Measurements from ENCODE around the gene WBP2. TPM values are rescaled to one million over a fixed set of nuclear protein-coding genes. Genes with fewer than 3 reads are reported as not detected.

The WBP2 gene
- total RNA-seq, 2 experiments from 2014 or later = 47.8 to 52.9 TPM

DNA sequence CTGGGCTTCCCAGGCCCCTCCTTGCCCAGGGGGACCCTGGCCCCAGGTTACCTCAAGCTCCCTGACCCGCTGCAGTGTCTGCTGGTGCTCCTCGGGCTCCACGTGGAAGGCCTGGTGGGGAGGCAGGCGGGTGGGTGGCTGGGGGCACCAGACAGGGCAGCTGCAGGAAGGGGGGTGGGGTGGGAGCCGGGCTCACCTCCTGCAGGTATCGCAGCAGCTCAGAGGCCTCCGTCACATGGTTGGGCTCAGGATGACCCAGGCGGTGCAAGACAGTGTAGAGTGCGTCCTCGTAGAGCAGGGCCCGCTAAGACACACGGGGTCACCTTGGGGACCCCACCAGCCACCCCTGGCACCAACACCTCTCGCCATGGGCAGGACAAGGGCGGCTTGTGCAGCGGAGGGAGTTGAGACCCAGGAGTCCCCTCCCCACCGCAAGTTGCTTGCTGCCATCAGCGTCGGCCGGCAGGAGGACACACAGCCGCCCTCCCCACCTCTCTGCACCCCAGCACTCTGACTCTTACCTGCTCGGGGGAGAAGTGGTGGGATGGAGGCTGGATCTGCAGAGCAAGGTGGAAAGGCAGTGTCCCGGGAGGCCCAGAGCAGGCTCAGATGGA, 12.1 kb downstream of the WBP2 start:
- CTCF ChIA-PET = interaction anchor here (1.0 to 4.1 kb wide), 6 partner anchors 11 to 89 kb away, joined by 3 to 23 read pairs (median 4); partner anchors contain the start of gene WBP2

GRCh38 chr17:75842411-75842810, 12.7 kb downstream of the WBP2 start:
- ChIA-PET POLR2A (interaction anchor here (0.6 to 2.2 kb wide), 4 partner anchors 9 to 176 kb away, joined by 3 to 18 read pairs (median 4); partner anchors contain the start of gene RECQL5), CTCF (interaction anchor here (1.4 kb wide), 1 partner anchor 10 kb away, joined by 3 read pairs; no protein-coding TSS in a partner anchor)

More for the DNA sequence above, 12.1 kb downstream of the WBP2 start:
- POLR2A ChIA-PET = interaction anchor here (0.6 to 2.2 kb wide), 7 partner anchors 10 to 176 kb away, joined by 3 to 18 read pairs (median 5); partner anchors contain the start of gene RECQL5

DNA sequence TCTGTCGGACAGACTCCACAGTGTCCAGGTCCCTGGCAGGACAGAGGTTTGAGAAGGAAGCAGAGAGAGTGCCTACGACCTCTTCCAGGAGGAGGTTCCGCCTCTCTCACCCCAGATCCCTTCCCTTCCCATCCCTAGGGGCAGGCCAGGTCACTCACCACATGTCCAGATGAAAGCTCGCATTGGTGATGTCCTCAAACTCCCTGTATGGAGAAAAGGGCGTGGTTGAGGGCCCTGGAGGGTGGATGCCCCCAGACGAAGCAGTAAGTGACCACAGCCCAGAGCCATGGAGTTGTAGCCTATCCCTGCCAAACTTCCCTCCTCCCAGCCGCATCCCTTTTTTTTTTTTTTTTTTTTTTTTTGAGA, 14.4 kb downstream of the WBP2 start:
- ChIA-PET POLR2A (no interaction called here), CTCF (interaction anchor here (1.2 to 1.5 kb wide), 2 partner anchors 11 to 14 kb away, joined by 4 read pairs; no protein-coding TSS in a partner anchor)

DNA sequence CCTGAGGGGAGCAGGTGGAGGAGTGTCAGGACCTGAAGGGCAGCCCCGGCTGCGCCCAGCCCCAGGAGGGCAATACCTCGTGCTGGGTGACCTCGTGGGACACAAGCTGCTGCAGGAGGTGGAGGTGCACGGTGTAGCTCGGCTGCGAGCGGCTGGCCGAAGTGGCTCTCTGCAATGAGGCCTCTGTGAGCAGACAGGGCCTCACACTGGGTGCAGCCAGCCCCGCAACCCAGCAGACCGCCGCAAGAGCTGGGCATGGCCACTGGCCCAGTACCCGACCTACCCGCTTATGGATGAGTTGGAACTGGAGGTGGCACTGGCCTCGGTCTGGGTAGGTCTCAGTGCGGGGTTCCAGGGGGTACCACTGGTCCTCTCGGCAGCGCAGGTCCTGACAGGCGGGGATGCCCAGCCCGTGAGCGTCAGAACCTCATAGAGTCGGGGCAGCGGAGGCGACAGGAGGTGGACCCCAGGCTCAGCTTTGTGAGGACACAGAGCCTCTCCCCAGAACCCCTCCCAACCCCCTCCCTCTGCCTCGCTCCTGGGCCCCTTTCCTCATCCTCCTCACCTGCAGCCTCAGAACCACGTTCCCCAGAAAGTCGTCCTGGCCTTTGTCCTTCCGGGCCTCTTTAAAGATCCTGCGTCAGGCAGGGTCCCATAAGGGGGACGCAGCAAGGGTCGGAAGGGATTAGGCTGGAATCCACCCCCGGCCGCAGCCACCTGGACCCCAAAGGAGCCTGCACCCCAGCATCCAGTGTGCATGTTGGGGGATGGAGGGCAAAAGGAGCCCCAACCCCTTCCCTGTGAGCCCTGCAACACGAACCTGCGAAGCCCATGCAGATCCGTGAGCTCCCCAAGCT, 15.0 kb downstream of the WBP2 start:
- CTCF ChIA-PET = interaction anchor here (1.2 to 1.7 kb wide), 4 partner anchors 8 to 14 kb away, joined by 4 read pairs; no protein-coding TSS in a partner anchor
- POLR2A ChIA-PET = interaction anchor here (0.6 to 0.7 kb wide), 3 partner anchors 36 to 912 kb away, joined by 3 to 4 read pairs (median 4); no protein-coding TSS in a partner anchor

- POLR2A ChIA-PET = no interaction called here
- CTCF ChIA-PET = interaction anchor here (0.9 to 1.7 kb wide), 2 partner anchors 8 to 22 kb away, joined by 4 read pairs; no protein-coding TSS in a partner anchor
These were observed 16.7 kb downstream of the WBP2 start for GRCh38 chr17:75838410-75838809.

DNA sequence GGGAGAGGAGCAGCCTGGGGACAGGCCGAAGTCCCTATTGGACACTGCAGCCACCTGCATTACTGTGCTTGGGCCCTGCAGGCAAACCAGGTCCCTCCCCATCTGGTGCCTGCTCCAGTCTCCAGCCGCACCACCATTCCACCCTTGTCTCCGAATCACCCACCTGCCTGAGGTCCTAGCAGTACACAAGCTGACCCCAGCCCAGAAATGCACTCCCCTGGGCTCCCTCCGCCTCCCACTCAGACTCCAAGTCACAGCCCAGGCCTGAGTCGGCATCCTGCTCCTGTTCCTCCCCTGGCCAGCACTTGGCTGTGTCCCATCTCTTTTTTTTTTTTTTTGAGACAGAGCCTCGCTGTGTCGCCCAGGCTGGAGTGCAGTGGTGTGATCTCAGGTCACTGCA, 17.2 kb downstream of the WBP2 start:
- ChIA-PET CTCF (interaction anchor here (1.0 kb wide), 1 partner anchor 10 kb away, joined by 3 read pairs; no protein-coding TSS in a partner anchor), POLR2A (no interaction called here)

GRCh38 chr17:75836605-75837004, 18.5 kb downstream of the WBP2 start:
- ChIA-PET CTCF (interaction anchor here (1.2 to 1.6 kb wide), 2 partner anchors 8 to 16 kb away, joined by 3 read pairs; partner anchors contain the start of gene UNC13D), POLR2A (no interaction called here)

DNA sequence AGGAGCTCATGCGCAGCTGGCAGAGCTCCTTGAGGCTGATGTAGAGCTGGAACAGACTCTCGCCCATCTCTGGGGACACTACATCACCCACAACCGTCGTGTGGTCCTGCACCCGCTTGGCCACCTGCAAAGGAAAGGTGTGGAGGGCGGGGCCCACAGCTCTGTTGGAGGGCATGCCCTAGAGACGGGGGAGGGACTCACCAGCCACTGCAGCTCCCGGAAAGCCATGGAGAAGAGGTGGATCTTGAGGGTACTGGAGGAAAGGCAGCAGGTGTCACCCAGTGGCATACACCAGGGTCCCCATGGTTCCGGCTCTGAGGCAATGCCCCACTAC, 19.5 kb downstream of the WBP2 start:
- ChIA-PET CTCF (interaction anchor here (1.2 to 1.6 kb wide), 2 partner anchors 9 to 12 kb away, joined by 3 read pairs; partner anchors contain the start of gene UNC13D), POLR2A (no interaction called here)

- ChIA-PET CTCF (interaction anchor here (1.2 to 1.6 kb wide), 2 partner anchors 9 to 13 kb away, joined by 3 read pairs; partner anchors contain the start of gene UNC13D), POLR2A (no interaction called here)
These were observed 20.0 kb downstream of the WBP2 start for GRCh38 chr17:75834928-75835653.

GRCh38 chr17:75834279-75834920, 20.7 kb downstream of the WBP2 start:
- CTCF ChIA-PET = interaction anchor here (1.9 kb wide), 1 partner anchor 43 kb away, joined by 4 read pairs; the partner anchor contains the start of gene TRIM47

DNA sequence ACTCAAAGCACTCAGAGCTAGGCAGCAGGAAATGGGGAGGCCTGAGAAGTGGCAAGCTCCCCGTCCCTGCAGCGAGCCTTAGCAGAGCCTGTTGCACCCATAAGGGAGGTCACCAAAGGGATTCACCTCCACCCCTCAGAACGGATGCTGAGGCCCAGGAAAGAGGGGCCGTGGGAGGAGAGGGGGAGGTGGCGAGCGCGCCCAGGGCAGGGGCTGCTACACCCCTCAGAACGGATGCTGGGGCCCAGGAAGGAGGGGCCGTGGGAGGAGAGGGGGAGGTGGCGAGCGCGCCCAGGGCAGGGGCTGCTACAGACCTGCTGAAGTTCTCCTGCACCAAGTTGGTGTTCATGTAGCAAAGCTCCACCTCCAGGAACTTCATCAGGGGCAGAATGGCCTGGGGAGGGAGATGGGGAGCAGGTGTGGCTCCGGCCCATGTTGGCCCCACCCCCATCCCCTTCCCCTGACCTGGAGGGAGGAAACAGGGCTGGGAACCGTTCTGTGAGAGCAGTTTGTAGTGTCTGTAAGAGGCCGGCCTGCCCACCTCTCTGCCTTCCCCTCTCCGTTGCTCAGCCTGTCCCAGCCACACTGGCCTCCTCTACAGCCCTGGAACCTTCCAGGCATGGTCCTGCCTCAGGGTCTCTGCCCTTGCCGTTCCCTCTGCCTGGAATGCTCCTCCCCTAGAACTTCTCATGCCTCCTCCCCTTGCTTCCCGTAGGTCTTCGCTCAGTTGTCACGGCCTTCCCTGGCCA, 22.3 kb downstream of the WBP2 start:
- ChIA-PET POLR2A (interaction anchor here (0.8 to 2.9 kb wide), 6 partner anchors 11 to 56 kb away, joined by 3 to 18 read pairs (median 4); partner anchors contain the start of genes UNC13D, UNK and WBP2), CTCF (interaction anchor here (0.9 to 2.1 kb wide), 7 partner anchors 10 to 64 kb away, joined by 3 to 14 read pairs (median 4); partner anchors contain the start of genes TRIM47, TRIM65 and WBP2)

More at GRCh38 chr17:75834279-75834920, 20.7 kb downstream of the WBP2 start:
- POLR2A ChIA-PET = interaction anchor here (2.9 kb wide), 1 partner anchor 9 kb away, joined by 18 read pairs; the partner anchor contains the start of gene UNC13D

DNA sequence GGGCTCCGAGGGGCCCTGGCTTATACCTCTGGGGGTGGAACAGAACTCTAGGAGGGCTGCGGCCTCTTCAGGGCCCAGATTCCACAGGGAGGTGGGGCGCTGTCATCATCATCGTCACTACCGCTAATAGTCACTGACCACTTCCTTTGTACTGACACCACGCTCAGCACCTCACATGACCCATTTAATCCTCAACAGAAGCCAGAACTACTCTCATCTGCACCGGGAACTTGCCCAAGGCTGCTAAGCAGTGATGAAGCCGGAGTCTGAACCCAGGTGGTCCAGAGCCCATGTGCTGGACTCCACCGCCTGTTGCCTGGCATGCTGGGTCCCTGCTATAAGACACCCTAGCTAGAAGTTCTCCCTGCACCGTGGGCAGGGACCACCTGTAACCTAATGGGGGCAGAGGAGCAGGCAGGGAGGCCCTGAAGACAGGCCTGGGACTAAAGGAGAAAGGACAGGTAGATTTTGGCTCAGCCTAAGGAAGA, 22.9 kb downstream of the WBP2 start:
- ChIA-PET POLR2A (interaction anchor here (0.6 to 2.9 kb wide), 7 partner anchors 11 to 85 kb away, joined by 3 to 18 read pairs (median 3); partner anchors contain the start of genes UNC13D and WBP2), CTCF (interaction anchor here (0.9 to 2.1 kb wide), 7 partner anchors 10 to 64 kb away, joined by 3 to 14 read pairs (median 4); partner anchors contain the start of genes TRIM47, TRIM65 and WBP2)

GRCh38 chr17:75831032-75831571, 24.0 kb downstream of the WBP2 start:
- ChIA-PET POLR2A (interaction anchor here (0.6 to 0.7 kb wide), 2 partner anchors 77 to 86 kb away, joined by 3 to 5 read pairs; no protein-coding TSS in a partner anchor), CTCF (interaction anchor here (0.8 to 1.9 kb wide), 5 partner anchors 10 to 77 kb away, joined by 3 to 8 read pairs (median 3); partner anchors contain the start of gene UNC13D)

GRCh38 chr17:75830164-75831031, 24.7 kb downstream of the WBP2 start:
- POLR2A ChIA-PET = interaction anchor here (1.2 to 1.3 kb wide), 2 partner anchors 24 to 53 kb away, joined by 3 to 4 read pairs; partner anchors contain the start of gene WBP2
- CTCF ChIA-PET = interaction anchor here (0.6 to 1.9 kb wide), 16 partner anchors 9 to 96 kb away, joined by 3 to 8 read pairs (median 3); partner anchors contain the start of genes TRIM47 and UNC13D

- CTCF ChIA-PET = interaction anchor here (0.6 to 1.9 kb wide), 15 partner anchors 10 to 96 kb away, joined by 3 to 8 read pairs (median 3); partner anchors contain the start of genes TRIM47 and UNC13D
- POLR2A ChIA-PET = interaction anchor here (1.2 to 1.3 kb wide), 2 partner anchors 25 to 52 kb away, joined by 3 to 4 read pairs; partner anchors contain the start of gene WBP2
These were observed 25.4 kb downstream of the WBP2 start for GRCh38 chr17:75829747-75830146.
